Suprapubic skin (tissue), 4 donors: Measurements from ENCODE around the gene ADK. TPM values are rescaled to one million over a fixed set of nuclear protein-coding genes. Genes with fewer than 3 reads are reported as not detected.
"Not testable (repeated sequence)": the region's sequence is repeated elsewhere in the genome, so short reads cannot be mapped to it uniquely, and the experiment has no call there.

Experiments
- DNase-seq, 2 donors: peaks; one replicate each; pipeline ENCODE4 v3.0.0-alpha.2; 2019; ENCODE audit warnings: low spot score in 2 of 2
- H3K27ac ChIP-seq: fragments of 200-600 bp; sonication (generic); one replicate; pipeline ENCODE4 v1.5.1; 2019
- H3K27me3 ChIP-seq: fragments of 200-600 bp; sonication (generic); one replicate; pipeline ENCODE4 v1.5.1; 2019
- H3K36me3 ChIP-seq: fragments of 200-600 bp; sonication (generic); one replicate; pipeline ENCODE4 v1.5.1; 2019
- H3K4me1 ChIP-seq: fragments of 200-600 bp; sonication (generic); one replicate; pipeline ENCODE4 v1.5.1; 2019
- H3K4me3 ChIP-seq: fragments of 200-600 bp; sonication (generic); one replicate; pipeline ENCODE4 v1.5.1; 2019; ENCODE audit warnings: mild to moderate bottlenecking
- H3K9me3 ChIP-seq: fragments of 200-600 bp; sonication (generic); one replicate; pipeline ENCODE4 v1.5.1; 2019
- EP300 ChIP-seq: sonication (generic); formaldehyde crosslinking; IDR thresholded peaks from one replicate; pipeline ENCODE4 v1.6.1; 2017; ENCODE audit warnings: antibody characterized with exemption
- POLR2A ChIP-seq, 2 donors: fragments of 450-650 bp; IDR thresholded peaks; one replicate each; pipeline ENCODE4 v1.6.1; 2017; ENCODE audit warnings: antibody characterized with exemption in 2 of 2, mild to moderate bottlenecking in 2 of 2, moderate library complexity in 2 of 2
- POLR2AphosphoS5 ChIP-seq, 3 donors: sonication (generic); formaldehyde crosslinking; IDR thresholded peaks; one replicate each; pipeline ENCODE4 v1.6.1; 2017; ENCODE audit warnings: antibody characterized with exemption in 3 of 3
- WGBS: methylation state at CpG from one replicate; pipeline ENCODE4 v1.1.5; 2018; 5-methylcytosine and 5-hydroxymethylcytosine counted together
- total RNA-seq, 4 donors: library from RNA; depleted of rRNA; stranded (reverse); fragments of >200 nt; gene quantifications; one replicate each; pipeline ENCODE4 v1.1.0, GENCODE V29; 2016
- TF ChIP-seq, protein P1 (sequence below), 2 donors: fragments of 200-600 bp in 1 of 2; fragments of 450-650 bp in 1 of 2; sonication (generic) in 1 of 2; IDR thresholded peaks; one replicate each; pipeline ENCODE4 v1.5.1; 2016 to 2019; ENCODE audit warnings: antibody characterized with exemption in 2 of 2, mild to moderate bottlenecking in 1 of 2, moderate library complexity in 1 of 2

Gene ADK
- total RNA-seq, 4 donors from 2014 or later: 33.0 to 57.3 (median 48.0) TPM

DNA sequence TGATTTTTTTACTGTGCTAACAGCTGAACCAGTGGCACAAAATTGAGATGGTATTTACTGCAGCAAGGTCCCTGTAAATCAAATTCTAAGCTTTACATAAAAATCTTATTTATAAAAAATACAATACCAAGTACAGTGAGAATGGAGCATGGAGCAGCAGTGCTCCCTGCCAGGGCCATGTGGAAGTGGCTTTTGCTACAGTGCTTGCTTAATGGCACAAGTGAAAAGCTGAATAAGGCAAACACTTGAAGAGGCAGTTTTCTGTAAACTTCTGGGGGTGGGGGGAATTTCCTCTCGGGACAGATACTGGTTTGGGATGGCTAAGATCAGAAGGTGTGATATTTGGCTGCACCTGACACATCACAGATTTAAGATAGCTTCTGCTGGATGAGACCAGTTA, 27.9 kb upstream of the ADK start:
- Histone ChIP-seq H3K27ac (no peak overlapping the region), H3K36me3 (peaks cover 87% of the 10 kb centered on the region)

DNA sequence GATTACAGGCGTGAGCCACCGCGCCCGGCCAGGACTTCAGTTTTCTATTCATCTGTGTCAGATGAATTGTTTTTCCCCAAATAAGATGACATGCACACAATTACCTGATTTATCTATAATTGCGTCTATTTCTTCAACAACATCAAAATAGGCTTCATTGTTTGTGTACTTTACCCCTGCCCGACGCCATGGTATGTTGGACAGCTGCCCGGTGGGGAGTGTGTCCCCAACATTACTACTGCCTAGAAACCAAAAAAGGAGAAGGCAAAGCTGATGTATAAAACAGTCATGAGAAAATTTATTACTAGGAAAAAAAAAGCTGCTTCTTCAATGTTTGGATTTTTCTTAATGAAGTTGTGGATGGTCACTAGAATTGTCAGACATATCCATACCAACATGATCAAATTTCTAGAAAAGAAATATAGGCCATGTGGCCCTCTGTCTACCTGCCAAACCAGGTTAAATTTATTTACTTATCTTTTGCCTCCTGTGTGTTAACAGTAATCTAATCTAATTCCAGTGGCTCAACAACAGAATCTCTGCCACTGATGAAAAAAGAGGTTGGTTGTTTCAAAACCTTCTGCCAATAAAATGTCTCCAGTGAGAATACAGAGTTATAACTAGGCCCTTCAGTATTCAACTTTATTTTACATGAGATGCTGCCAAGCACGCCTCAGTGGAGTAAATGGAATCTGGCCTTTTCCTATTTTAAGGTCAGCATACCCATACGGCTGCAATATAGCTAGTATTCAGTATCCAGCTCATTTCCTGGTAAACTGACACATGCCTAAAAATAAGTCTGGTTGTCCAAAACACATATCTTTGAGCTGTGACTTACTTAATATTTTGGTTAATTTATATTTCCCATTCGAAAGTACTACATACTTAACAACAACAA, 16.8 kb upstream of the ADK start:
- no peak for TF ChIP-seq POLR2A (IDR thresholded peaks at IDR 0.05)
- TF ChIP-seq POLR2AphosphoS5 (IDR thresholded peaks at IDR 0.05): no peak
- TF ChIP-seq, protein P1, sequence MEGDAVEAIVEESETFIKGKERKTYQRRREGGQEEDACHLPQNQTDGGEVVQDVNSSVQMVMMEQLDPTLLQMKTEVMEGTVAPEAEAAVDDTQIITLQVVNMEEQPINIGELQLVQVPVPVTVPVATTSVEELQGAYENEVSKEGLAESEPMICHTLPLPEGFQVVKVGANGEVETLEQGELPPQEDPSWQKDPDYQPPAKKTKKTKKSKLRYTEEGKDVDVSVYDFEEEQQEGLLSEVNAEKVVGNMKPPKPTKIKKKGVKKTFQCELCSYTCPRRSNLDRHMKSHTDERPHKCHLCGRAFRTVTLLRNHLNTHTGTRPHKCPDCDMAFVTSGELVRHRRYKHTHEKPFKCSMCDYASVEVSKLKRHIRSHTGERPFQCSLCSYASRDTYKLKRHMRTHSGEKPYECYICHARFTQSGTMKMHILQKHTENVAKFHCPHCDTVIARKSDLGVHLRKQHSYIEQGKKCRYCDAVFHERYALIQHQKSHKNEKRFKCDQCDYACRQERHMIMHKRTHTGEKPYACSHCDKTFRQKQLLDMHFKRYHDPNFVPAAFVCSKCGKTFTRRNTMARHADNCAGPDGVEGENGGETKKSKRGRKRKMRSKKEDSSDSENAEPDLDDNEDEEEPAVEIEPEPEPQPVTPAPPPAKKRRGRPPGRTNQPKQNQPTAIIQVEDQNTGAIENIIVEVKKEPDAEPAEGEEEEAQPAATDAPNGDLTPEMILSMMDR (IDR thresholded peaks at IDR 0.05): no peak
- no peak for TF ChIP-seq EP300
- no peaks in the 10 kb centered on the region for H3K27me3 ChIP-seq
- H3K36me3 ChIP-seq: peaks cover 88% of the 10 kb centered on the region
- no peaks in the 10 kb centered on the region for H3K9me3 ChIP-seq
- H3K27ac ChIP-seq: no peak overlapping the region
- no peak overlapping the region for H3K4me3 ChIP-seq
- WGBS: 89% methylated on average over 11 of the region's 11 CpGs
- DNase-seq: no peak
- H3K4me1 ChIP-seq: no peaks in the 10 kb centered on the region

More for the DNA sequence above, 27.9 kb upstream of the ADK start:
- WGBS: 47% methylated on average over 1 of the region's 1 CpG
- no peak overlapping the region for H3K4me3 ChIP-seq
- no peaks in the 10 kb centered on the region for H3K9me3 ChIP-seq
- TF ChIP-seq, protein P1 (IDR thresholded peaks at IDR 0.05): no peak
- no peak for TF ChIP-seq POLR2A (IDR thresholded peaks at IDR 0.05)
- TF ChIP-seq EP300: no peak
- TF ChIP-seq POLR2AphosphoS5 (IDR thresholded peaks at IDR 0.05): no peak
- no peak for DNase-seq
- H3K4me1 ChIP-seq: peaks cover 17% of the 10 kb centered on the region
- no peaks in the 10 kb centered on the region for H3K27me3 ChIP-seq

- Histone ChIP-seq H3K9me3 (no peaks in the 10 kb centered on the region), H3K4me3 (no peak overlapping the region), H3K4me1 (no peaks in the 10 kb centered on the region), H3K36me3 (peaks cover 79% of the 10 kb centered on the region), H3K27ac (no peak overlapping the region), H3K27me3 (no peaks in the 10 kb centered on the region)
- no peak for TF ChIP-seq POLR2AphosphoS5 (IDR thresholded peaks at IDR 0.05)
- TF ChIP-seq, protein P1 (IDR thresholded peaks at IDR 0.05): no peak
- no peak for TF ChIP-seq POLR2A (IDR thresholded peaks at IDR 0.05)
- no peak for TF ChIP-seq EP300
- no peak for DNase-seq
- WGBS: 94% methylated on average over 3 of the region's 3 CpGs
Measured at GRCh38 chr10:74135452-74135851, 15.6 kb upstream of the ADK start.

GRCh38 chr10:74137992-74138391, 13.0 kb upstream of the ADK start:
- no peak for DNase-seq
- TF ChIP-seq POLR2A (IDR thresholded peaks at IDR 0.05) (no peak), POLR2AphosphoS5 (IDR thresholded peaks at IDR 0.05) (no peak), EP300 (no peak)
- TF ChIP-seq, protein P1 (IDR thresholded peaks at IDR 0.05): no peak
- Histone ChIP-seq H3K27ac (no peak overlapping the region), H3K9me3 (no peaks in the 10 kb centered on the region), H3K4me3 (no peak overlapping the region), H3K27me3 (no peaks in the 10 kb centered on the region), H3K4me1 (no peaks in the 10 kb centered on the region), H3K36me3 (peaks cover 53% of the 10 kb centered on the region)
- 90% methylated on average over 5 of the region's 5 CpGs for WGBS

GRCh38 chr10:74138596-74138995, 12.4 kb upstream of the ADK start:
- not testable (repeated sequence) for H3K4me3 ChIP-seq, H3K27me3 ChIP-seq, H3K4me1 ChIP-seq, DNase-seq, H3K27ac ChIP-seq, H3K9me3 ChIP-seq
- 97% methylated on average over 5 of the region's 5 CpGs for WGBS
- peaks cover 47% of the 10 kb centered on the region for H3K36me3 ChIP-seq
